Measurements from ENCODE around the gene TRPC4AP. TPM values are rescaled to one million over a fixed set of nuclear protein-coding genes. Genes with fewer than 3 reads are reported as not detected.

The TRPC4AP gene
- polyA plus RNA-seq, 2 of the 4 experiments (the other 2 are of a cell fraction) = 51.4 to 55.3 TPM

GRCh38 chr20:34998331-34998950, 94.2 kb downstream of the TRPC4AP start:
- no peak overlapping the region for H3K4me2 ChIP-seq
- TF ChIP-seq RNF2 (IDR thresholded peaks at IDR 0.05; ENCODE audit: borderline replicate concordance, low read depth) (no peak), MAFK (IDR thresholded peaks at IDR 0.05; ENCODE audit: partially characterized antibody) (no peak), USF2 (IDR thresholded peaks at IDR 0.05) (no peak), FOXS1 (CRISPR knock-in tag; IDR thresholded peaks at IDR 0.05) (no peak), ESRRA (IDR thresholded peaks at IDR 0.05; ENCODE audit: borderline replicate concordance, low read length) (no peak), E2F6 (IDR thresholded peaks at IDR 0.05; ENCODE audit: borderline replicate concordance, low read depth) (no peak), JUN (IDR thresholded peaks at IDR 0.05) (no peak), NFE2L2 (conservative IDR thresholded peaks at IDR 0.05; ENCODE audit: low read length) (no peak), ZFP36 (IDR thresholded peaks at IDR 0.05; ENCODE audit: borderline replicate concordance, partially characterized antibody) (no peak), CHD2 (IDR thresholded peaks at IDR 0.05; ENCODE audit: low read length, partially characterized antibody) (no peak), HMGXB4 (CRISPR knock-in tag; IDR thresholded peaks at IDR 0.05; ENCODE audit: borderline replicate concordance) (no peak), BCL3 (IDR thresholded peaks at IDR 0.05) (no peak)
- no peaks in the 10 kb centered on the region for H3K9me3 ChIP-seq
- peak in 1 of 2 experiments; percentile 23; a peak in 3 of 6 replicates for ATAC-seq
- no peak overlapping the region for H3K27ac ChIP-seq
- no peaks in the 10 kb centered on the region for H3K4me1 ChIP-seq
- no peak for FAIRE-seq
- no peak for DNase-seq (ENCODE audit: low read depth in 1 of 2, low spot score in 1 of 2)
- ChIA-PET CTCF (interaction anchor here (1.0 to 3.3 kb wide), 5 partner anchors 12 to 150 kb away, joined by 3 to 19 read pairs (median 3); partner anchors contain the start of gene GGT7), POLR2A (no interaction called here)
- WGBS (ENCODE audit: missing lambda C conversion rate) = 91% methylated on average over 17 of the region's 28 CpGs
- H3K4me3 ChIP-seq = no peak overlapping the region

GRCh38 chr20:34997774-34998173, 94.8 kb downstream of the TRPC4AP start:
- CTCF ChIA-PET = interaction anchor here (1.3 to 3.3 kb wide), 4 partner anchors 11 to 124 kb away, joined by 3 to 19 read pairs (median 3); partner anchors contain the start of gene GGT7
- DNase-seq (ENCODE audit: low read depth in 1 of 2, low spot score in 1 of 2) = no peak
- Histone ChIP-seq H3K9me3 (no peaks in the 10 kb centered on the region), H3K4me2 (no peak overlapping the region), H3K27ac (no peak overlapping the region), H3K4me1 (no peaks in the 10 kb centered on the region), H3K4me3 (no peak overlapping the region)
- 100% methylated on average over 2 of the region's 2 CpGs for WGBS (ENCODE audit: missing lambda C conversion rate)
- no peak for ATAC-seq
- FAIRE-seq = no peak
- POLR2A ChIA-PET = no interaction called here
- TF ChIP-seq CHD4 (IDR thresholded peaks at IDR 0.05; ENCODE audit: borderline replicate concordance) = no peak
- no peak for TF ChIP-seq SREBF2 (IDR thresholded peaks at IDR 0.05)
- TF ChIP-seq HES2 (IDR thresholded peaks at IDR 0.05) = no peak
- TF ChIP-seq MAFK (IDR thresholded peaks at IDR 0.05; ENCODE audit: partially characterized antibody) = no peak
- TF ChIP-seq HEYL (CRISPR knock-in tag; IDR thresholded peaks at IDR 0.05) = no peak
- no peak for TF ChIP-seq ZC3H11A (IDR thresholded peaks at IDR 0.05)
- TF ChIP-seq ELK1 (IDR thresholded peaks at IDR 0.05; ENCODE audit: low read depth, low read length) = no peak
- no peak for TF ChIP-seq ZSCAN20 (CRISPR knock-in tag; IDR thresholded peaks at IDR 0.05)
